ENCODE measurements around the gene RUFY1. TPM values are rescaled to one million over a fixed set of nuclear protein-coding genes. Genes with fewer than 3 reads are reported as not detected.

RUFY1 gene
- polyA plus RNA-seq, 1 of the 3 experiments (the other 2 are of a cell fraction), result 30.3 TPM

GRCh38 chr5:179534431-179534830 lies 15.9 kb upstream of the RUFY1 start:
- Histone ChIP-seq H3K36me3 (replicated peaks in 1 of 2; ENCODE audit: control insufficient read depth in 1 of 2, insufficient read depth in 2 of 2, low read length in 1 of 2) (no peaks in the 10 kb centered on the region), H3K79me2 (ENCODE audit: insufficient read depth) (no peaks in the 10 kb centered on the region), H3K9me3 (no peaks in the 10 kb centered on the region), H3K27me3 (ENCODE audit: insufficient read depth) (no peaks in the 10 kb centered on the region), H2AFZ (ENCODE audit: low read depth) (no peak overlapping the region), H3K27ac (ENCODE audit: low read depth in 2 of 2, low read length in 1 of 2) (no peak overlapping the region), H3K9ac (no peak overlapping the region), H4K20me1 (ENCODE audit: insufficient read depth) (no peaks in the 10 kb centered on the region), H3K4me3 (ENCODE audit: low read depth in 2 of 2, low read length in 1 of 2) (no peak overlapping the region), H3F3A (replicated peaks; ENCODE audit: insufficient read depth) (no peaks in the 10 kb centered on the region), H3K4me2 (no peak overlapping the region), H3K4me1 (ENCODE audit: control insufficient read depth in 1 of 2, insufficient read depth in 2 of 2, low read depth in 1 of 2, low read length in 1 of 2) (no peaks in the 10 kb centered on the region), H3K9me2 (no peaks in the 10 kb centered on the region)
- no peak for DNase-seq
- POLR2A ChIA-PET, result interaction anchor here (0.9 kb wide), 1 partner anchor 89 kb away, joined by 3 read pairs; the partner anchor contains the start of gene HNRNPH1
- 90% methylated on average over 12 of the region's 12 CpGs for whole genome bisulfite sequencing (ENCODE audit: low lambda C conversion rate)
- TF ChIP-seq TAF1 (IDR thresholded peaks at IDR 0.05; ENCODE audit: borderline replicate concordance, low read depth, low read length) (no peak), MXI1 (IDR thresholded peaks at IDR 0.05; ENCODE audit: low read depth, low read length) (no peak), CHD2 (IDR thresholded peaks at IDR 0.05; ENCODE audit: low read length, partially characterized antibody) (no peak), SMC3 (IDR thresholded peaks at IDR 0.05; ENCODE audit: low read depth, low read length) (no peak), TEAD4 (IDR thresholded peaks at IDR 0.05; ENCODE audit: borderline replicate concordance, insufficient read depth) (no peak), ZBTB33 (IDR thresholded peaks at IDR 0.05; ENCODE audit: borderline replicate concordance, low read depth) (no peak), RXRA (IDR thresholded peaks at IDR 0.05; ENCODE audit: borderline replicate concordance, low read depth) (no peak), FOXM1 (IDR thresholded peaks at IDR 0.05; ENCODE audit: low read depth) (no peak), MAX (IDR thresholded peaks at IDR 0.05; ENCODE audit: low read depth) (no peak), CTCF (IDR thresholded peaks at IDR 0.05) (no peak), EZH2phosphoT487 (IDR thresholded peaks at IDR 0.05; ENCODE audit: borderline replicate concordance, low read depth) (no peak), POLR2AphosphoS5 (IDR thresholded peaks at IDR 0.05; ENCODE audit: low read depth, low read length) (no peak), NRF1 (IDR thresholded peaks at IDR 0.05; ENCODE audit: low read depth, low read length) (no peak), USF2 (IDR thresholded peaks at IDR 0.05; ENCODE audit: borderline replicate concordance, low read depth, low read length) (no peak), YY1 (IDR thresholded peaks at IDR 0.05; ENCODE audit: low read depth) (no peak), MEF2A (IDR thresholded peaks at IDR 0.05; ENCODE audit: borderline replicate concordance, low read depth) (no peak), ELF1 (IDR thresholded peaks at IDR 0.05) (no peak), FOSL2 (IDR thresholded peaks at IDR 0.05; ENCODE audit: borderline replicate concordance, low read depth) (no peak), GABPA (IDR thresholded peaks at IDR 0.05; ENCODE audit: low read depth) (no peak)
- CTCF ChIA-PET, result no interaction called here
